Activated CD8-positive, alpha-beta memory T cell treated with anti-CD3 and anti-CD28 coated beads, Interleukin-2, amount 50 U/mL, for 48 hours (primary cell): ENCODE data around the gene PALD1.
A peak's percentile ranks its signal among the peaks of the same experiment; 100 is the strongest.
"Not testable (repeated sequence)": the region's sequence is repeated elsewhere in the genome, so short reads cannot be mapped to it uniquely, and the experiment has no call there.

Experiments
- DNase-seq: peaks from one replicate; pipeline ENCODE4 v3.0.0-alpha.2; 2020

The PALD1 gene

GRCh38 chr10:70575874-70576802 lies 97.6 kb downstream of the PALD1 start:
- no peak for DNase-seq

GRCh38 chr10:70576803-70577517 lies 98.4 kb downstream of the PALD1 start:
- DNase-seq = no peak

GRCh38 chr10:70578371-70578947 lies 99.9 kb downstream of the PALD1 start:
- DNase-seq = peak; percentile 81

GRCh38 chr10:70579234-70580002 lies 100.9 kb downstream of the PALD1 start:
- DNase-seq = no peak

GRCh38 chr10:70581176-70581575 lies 102.6 kb downstream of the PALD1 start:
- DNase-seq = not testable (repeated sequence)

- peak; percentile 50 for DNase-seq
Measured at GRCh38 chr10:70582793-70583668, 104.5 kb downstream of the PALD1 start.

- peak; percentile 44 for DNase-seq
Measured at GRCh38 chr10:70583669-70584037, 105.1 kb downstream of the PALD1 start.

- DNase-seq = peak; percentile 34
Measured at GRCh38 chr10:70584366-70584765, 105.8 kb downstream of the PALD1 start.

GRCh38 chr10:70584909-70585544 lies 106.5 kb downstream of the PALD1 start:
- DNase-seq = peak; percentile 49

- peak; percentile 49 for DNase-seq
Measured at GRCh38 chr10:70585578-70586169, 107.1 kb downstream of the PALD1 start.

GRCh38 chr10:70586348-70586930 lies 107.9 kb downstream of the PALD1 start:
- DNase-seq = peak; percentile 52

- DNase-seq = peak; percentile 52
Measured at GRCh38 chr10:70587045-70587658, 108.6 kb downstream of the PALD1 start.

- DNase-seq = peak; percentile 45
Measured at GRCh38 chr10:70588255-70588654, 109.7 kb downstream of the PALD1 start.

- peak; percentile 34 for DNase-seq
Measured at GRCh38 chr10:70588859-70589570, 110.4 kb downstream of the PALD1 start.

- peak; percentile 33 for DNase-seq
Measured at GRCh38 chr10:70589762-70590654, 111.4 kb downstream of the PALD1 start.

- peak; percentile 41 for DNase-seq
Measured at GRCh38 chr10:70590655-70591416, 112.3 kb downstream of the PALD1 start.

GRCh38 chr10:70592186-70592735 lies 113.7 kb downstream of the PALD1 start:
- peak; percentile 37 for DNase-seq
